HTERT RPE-1 (cell line): Measurements from ENCODE around the gene SARDH.

Experiments used
- in situ Hi-C: fragments of 300-500 bp; cut with MboI; formaldehyde crosslinking; loops from 4 replicates; pipeline ENCODE4 v1.14.3; 2020; ENCODE audit warnings: low sequenced_read_pairs

SARDH gene

GRCh38 chr9:133715866-133716563 is 22.1 kb downstream of the SARDH start:
- in situ Hi-C loops: no loop called here

DNA sequence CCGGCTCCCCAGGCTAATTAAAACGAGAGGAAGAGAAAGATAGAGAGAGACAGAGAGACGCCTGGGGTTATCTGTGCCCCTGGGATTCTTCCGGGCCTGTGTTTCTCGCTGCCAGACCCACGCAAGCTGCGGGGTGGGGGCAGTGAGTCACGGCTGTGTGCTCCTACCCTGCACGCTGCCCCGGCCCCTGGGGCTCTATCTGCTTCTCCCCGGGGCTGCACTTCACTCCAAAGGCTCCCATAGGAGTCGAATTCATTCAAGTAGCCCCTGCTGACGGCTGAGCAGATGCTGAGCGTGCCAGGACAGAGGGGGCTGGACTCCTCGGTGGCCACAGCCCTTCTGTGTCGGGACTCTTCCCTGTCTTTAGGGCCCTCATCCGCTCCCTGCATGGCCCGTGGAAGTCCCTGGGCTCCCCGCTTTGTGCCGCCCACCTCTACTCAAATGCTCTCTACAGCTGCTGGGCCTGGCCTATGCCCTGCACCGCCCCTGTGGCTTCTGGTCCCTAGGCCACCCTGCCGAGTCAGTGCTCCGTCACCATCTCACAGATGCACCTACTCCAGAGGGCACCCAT is 22.8 kb downstream of the SARDH start:
- in situ Hi-C loops: no loop called here

- in situ Hi-C loops: no loop called here
Observed at GRCh38 chr9:133714606-133715294, 23.4 kb downstream of the SARDH start.

DNA sequence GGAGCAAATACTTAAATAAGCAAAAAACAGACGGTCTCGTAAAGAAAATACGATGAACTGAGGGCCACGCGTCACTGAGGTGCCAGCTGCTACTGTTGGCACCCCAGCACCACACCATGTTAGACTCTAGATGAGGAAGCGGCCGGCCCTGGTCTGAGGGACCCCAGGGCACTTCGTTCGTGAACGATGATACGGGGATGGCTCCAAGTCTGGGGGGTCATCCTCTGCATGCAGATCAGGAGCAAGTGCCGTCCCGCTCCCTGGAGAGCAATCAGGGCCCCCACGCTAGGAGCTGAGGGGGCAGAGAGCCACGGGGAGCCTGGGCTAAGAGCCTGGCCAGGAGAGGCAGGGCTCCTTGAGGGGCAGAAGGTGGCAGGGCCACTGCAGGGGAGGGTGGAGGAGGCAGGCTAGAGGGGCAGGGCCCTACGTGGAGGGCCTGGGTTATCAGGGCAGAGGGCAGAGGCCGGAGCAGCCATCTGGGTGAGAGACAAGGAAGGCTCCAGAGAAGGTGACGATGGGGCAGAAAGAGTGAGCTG is 24.1 kb downstream of the SARDH start:
- in situ Hi-C loops: no loop called here

DNA sequence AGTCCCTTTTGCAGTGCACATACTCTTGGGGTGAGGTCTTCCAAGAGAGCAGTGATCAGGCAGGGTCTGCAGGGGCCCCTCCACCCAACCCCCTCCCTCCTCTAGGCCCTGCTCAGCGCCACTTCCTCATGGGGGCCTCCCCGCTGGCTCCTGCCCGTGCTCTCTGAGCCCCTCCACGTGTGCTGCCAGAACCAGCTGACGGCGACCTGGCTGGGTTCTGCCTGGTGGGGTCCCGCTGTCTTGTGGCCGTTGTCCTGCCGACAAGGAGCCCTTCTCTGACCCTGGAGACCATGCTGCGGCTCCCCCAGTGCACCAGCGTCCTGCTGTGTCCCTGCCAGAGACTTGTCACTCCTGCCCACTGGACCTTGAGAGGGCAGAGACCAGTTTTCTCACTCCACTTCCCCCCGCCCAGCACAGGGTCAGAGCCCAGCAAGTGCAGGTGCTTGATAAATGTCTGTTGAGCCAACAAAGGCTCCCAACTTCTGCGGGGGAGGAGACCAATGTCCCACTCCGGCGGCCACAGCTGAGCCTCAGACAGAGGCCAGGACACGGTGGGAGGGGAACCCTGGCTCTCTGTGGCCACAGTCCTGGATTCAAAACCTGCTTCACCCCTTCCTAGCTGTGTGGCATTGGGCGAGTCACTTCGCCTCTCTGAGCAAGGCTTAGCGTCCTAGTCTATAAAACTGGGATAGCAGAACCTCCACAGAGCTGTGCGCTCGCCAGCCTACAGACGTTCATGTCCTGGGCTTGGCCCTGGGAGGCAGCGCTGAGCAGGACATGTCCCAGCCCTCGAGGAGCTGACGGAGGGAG is 24.8 kb downstream of the SARDH start:
- in situ Hi-C loops: no loop called here

DNA sequence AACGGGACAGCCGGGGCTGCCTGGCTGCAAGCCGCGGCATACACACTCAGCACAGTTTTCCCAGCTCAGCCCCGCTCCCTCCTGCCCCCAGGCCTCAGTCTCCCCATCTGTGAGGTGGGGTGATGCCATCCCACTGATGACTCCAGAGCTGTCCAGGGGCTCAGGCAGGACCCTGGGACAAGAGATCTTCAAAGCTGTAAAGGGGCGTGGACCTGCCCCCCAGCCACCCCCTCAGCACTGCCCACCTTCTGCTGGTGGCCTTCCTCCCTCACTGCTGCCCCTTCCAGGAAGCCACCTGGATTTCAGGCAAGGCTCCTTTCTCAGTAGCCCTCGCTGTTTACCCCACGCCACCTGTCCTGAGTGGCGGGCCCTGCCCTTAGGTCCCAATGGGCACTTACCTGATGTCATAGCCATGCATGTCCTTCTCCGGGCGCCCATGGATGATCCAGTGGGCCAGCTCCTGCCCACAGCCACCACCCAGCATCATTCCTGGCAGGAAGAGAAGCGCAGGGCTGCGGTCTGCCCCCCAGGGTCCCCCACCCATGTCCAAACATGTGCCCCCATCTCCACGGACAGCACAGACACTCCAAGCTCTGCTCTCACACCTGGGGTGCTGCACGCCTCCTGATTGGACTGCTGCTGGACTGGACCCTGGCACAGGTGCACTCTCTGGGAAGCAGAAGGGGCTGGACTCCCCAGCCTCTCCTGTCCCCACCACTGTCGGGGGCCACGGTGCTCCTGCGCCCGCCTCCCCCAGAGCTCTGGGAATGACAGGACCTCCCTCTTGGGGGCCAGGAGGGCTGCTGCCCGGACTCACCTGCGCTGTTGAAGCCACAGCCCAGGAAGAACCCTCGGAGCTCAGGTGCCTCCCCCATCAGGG is 25.7 kb downstream of the SARDH start:
- in situ Hi-C loops: no loop called here

DNA sequence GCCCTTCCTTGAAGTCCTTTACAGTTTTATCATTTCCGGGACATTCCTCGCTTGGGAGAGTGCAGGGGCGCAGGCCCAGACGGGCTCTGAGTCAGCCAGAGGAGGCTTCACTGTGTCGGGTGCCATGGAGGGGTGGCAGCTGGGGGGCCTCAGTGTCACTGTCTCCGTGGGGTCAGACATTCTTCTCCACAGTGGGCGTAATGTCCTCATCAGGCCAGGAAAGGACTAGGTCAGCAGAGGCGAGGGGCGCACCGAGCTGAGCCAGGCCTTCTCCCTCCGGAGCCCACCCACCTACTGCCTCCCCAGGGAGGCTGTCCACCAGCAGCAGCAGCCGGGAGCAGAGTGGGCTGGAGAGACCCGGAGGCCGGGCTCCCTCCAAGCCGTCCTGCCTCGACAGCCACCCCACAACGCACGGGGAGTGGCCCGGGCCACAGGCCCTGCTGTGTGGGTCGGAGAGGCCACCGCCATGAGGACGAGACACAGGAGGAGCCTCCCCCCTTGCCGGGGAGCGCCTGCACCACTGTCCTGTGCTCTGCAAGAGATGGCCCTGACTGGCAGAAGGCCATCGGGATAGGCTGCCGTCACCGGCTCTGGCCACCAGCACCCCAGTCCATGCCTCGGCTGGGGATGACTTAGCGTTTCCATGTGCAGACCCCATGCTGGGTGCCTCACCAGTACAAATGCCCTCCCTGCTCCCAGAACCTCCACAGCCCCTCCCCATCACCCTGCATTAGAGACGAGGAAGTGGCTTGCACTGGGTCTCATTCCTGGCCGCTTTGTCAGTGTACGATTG is 26.5 kb downstream of the SARDH start:
- in situ Hi-C loops: no loop called here

DNA sequence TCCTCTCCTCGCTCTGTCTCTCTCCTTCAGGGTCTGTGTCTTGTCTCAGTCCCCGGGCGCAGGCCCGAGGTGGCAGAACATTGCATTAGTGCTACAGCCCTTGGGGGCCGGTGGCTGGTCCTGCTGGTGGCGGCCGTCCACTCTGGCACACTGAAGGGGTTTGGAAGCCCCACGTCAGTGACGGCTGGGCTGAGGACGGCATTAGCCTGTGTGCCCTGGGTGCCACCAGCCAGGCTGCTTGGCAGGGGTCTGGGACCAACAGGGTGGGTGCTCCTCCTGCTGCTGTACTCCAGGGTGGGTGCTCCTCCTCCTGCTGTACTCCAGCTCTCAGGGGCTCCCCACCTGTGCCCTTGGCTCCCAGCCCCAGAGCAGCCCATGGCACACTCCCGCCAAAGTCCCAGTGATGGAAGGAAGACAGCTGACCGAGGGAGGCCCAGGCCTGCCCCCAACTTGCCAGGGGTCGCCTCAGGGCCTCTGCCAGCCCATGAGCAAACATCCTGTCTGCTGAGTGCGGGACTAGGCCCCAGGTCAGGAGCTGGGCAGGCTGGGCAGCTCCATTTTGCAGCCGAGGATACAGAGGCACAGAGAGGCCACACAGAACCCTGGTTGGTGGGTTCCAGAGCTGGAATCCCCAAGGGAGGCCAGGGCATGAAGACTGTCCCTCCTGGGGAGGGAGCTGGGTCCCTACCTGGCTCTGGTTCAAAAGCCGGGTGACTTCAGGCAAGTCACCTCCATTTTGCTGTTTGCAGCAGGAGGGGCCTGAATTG is 27.3 kb downstream of the SARDH start:
- in situ Hi-C loops: no loop called here

- in situ Hi-C loops: no loop called here
Observed at GRCh38 chr9:133709691-133710571, 28.2 kb downstream of the SARDH start.

DNA sequence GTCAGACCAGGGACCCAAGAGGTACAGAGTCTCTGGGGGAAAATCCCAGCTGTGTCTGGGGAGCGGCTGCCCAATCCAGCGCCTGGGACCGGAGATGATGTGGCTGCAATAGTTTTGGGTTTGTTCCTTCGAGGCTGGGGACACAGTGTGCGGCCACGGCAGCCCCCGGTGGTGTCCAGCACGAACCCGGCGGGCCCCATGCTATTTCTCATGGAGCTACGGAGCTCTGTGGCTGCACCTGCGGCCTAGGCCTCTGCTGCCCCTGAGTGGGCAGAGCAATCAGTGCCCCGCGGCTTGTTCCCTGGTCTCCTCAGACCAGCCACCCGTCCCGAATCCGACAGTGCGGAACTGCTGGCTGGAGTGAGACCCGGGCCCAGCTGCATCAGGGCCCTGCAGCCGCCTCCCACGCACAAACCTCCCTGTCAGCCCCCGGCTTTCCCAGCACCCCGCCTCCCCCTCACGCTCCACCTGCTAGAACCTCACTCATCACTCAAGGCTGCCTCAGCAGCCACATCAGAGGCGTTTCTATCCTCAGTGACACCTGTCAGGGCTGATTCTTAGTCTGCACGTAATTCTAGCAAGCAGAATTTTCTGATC is 29.0 kb downstream of the SARDH start:
- in situ Hi-C loops: no loop called here

DNA sequence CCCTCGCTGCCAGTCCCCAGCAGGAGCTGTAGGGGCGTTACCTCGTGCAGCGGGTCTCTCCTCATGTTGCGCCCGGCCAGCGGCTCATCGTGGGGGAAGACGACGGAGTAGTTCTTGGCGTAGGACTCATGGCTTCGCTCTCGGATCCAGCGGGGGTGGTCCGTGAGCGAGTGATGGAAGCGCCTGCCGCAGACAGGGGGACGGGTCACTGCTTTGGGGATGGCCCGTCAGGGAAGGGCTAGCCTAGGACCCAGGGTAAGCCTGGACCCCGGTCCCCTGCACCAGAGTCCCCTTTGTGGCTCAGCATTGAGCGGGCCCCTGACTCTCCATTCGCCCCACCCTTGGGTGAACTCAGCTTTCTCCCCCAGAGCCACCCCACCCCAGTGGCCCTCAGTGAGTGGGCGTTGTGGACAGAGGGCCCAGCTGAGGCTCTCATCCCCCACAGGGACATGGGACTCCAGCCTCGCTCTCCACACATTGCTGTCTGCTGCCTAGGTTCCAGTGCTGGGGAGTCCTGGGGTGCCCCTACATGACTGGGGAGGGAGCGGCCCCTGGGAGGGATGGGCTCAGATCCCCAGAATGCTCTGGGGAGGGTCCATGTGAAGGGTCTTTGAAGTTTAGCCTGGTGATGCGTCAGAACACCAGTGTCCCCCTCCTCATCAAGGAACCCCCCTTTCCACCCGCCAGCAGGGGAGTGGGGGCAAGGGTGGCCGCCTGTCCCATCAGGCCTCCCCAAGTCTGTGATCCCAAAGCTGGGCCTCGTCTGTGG is 29.7 kb downstream of the SARDH start:
- in situ Hi-C loops: no loop called here

DNA sequence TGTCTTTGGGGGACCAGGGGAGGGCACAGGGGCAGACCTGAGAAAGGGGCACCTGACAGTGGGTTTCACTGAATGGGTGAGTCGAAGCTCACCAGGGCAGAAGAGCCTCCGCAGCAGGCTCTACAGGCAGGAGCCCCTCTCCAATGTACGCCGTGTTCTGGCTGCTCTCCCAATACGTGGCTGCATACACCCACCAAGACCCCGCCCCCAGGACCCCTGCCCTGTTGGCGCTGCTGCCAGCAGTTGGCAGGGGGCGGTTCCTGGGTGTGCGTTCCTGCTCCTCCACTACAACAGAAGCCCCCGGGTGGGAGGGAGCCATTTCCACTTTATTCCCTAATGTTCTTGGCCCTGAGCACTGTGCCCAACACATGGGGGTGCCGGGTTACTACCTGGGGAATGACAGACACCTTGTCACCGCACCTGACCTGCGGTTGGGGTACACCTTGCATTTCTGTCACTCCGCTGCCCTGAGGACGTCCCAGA is 30.3 kb downstream of the SARDH start:
- in situ Hi-C loops: no loop called here

DNA sequence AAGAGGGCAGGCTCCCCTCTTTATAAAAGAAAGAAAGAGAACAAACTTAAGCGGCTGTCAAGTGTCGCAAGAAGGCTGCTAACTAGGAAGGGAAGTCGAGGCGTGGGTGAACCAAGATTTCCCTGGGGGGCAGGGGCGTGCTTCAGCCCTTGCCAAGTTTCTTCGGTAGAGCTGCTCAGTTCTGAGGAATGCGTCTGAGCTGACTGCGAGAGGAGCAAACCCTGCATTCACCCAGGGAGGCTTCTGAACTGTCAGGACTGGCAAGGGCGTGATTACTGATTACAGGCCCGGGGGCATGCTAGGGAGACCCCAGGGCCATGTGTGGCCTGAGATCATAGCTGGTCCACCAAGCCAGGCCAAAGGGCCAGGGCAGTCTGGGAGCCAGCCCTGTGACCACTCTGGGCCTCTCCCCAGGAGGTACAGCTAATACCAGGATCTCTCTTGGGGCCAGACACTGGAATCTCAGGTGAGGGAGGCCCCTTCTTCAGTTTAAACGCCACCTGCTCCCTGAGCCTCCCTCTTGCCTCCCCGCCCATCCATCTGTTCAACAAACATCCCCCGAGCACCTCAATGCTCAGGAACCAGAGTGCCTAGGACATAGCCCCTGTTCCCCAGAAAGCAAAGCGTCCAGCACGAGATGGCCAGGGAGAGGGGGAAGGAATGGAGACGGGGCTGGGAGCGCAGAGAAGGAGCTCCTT is 30.9 kb downstream of the SARDH start:
- in situ Hi-C loops: no loop called here

- in situ Hi-C loops: no loop called here
Observed at GRCh38 chr9:133706307-133707050, 31.7 kb downstream of the SARDH start.

- in situ Hi-C loops: no loop called here
Observed at GRCh38 chr9:133705576-133705975, 32.6 kb downstream of the SARDH start.
